SK-N-SH treated with all-trans-retinoic acid at 6 μM for 48 hours (cell line): ENCODE results near the gene NOTCH2.

Experiments used
- ATAC-seq: fragments of 200-7000 bp; cut with Tn5 transposase; 3 replicates; pipeline ENCODE4 v1.9.1; 2020; ENCODE audit warnings: mild to moderate bottlenecking, moderate library complexity
- ARNTL ChIP-seq: fragments of 450-650 bp; formaldehyde crosslinking; IDR thresholded peaks from 2 replicates; pipeline ENCODE4 v1.5.0; 2020; ENCODE audit warnings: low read depth, mild to moderate bottlenecking, moderate library complexity, borderline replicate concordance
- BACH2 ChIP-seq: fragments of 250-450 bp; sonication (Bioruptor Pico); IDR thresholded peaks from 2 replicates; pipeline ENCODE4 v1.9.0; 2021; ENCODE audit warnings: mild to moderate bottlenecking, borderline replicate concordance
- CSDC2 ChIP-seq: fragments of 250-450 bp; sonication (Bioruptor Pico); IDR thresholded peaks from 2 replicates; pipeline ENCODE4 v1.5.0; 2020; ENCODE audit warnings: mild to moderate bottlenecking, moderate library complexity
- ESRRG ChIP-seq: fragments of 250-450 bp; sonication (Bioruptor Pico); IDR thresholded peaks from 2 replicates; pipeline ENCODE4 v1.6.1; 2021; ENCODE audit warnings: mild to moderate bottlenecking
- GLIS3 ChIP-seq: fragments of 250-450 bp; sonication (Bioruptor Pico); IDR thresholded peaks from 2 replicates; pipeline ENCODE4 v1.5.0; 2020; ENCODE audit warnings: mild to moderate bottlenecking, moderate library complexity
- ISL1 ChIP-seq: fragments of 250-450 bp; sonication (Bioruptor Pico); IDR thresholded peaks from 2 replicates; pipeline ENCODE4 v2.1.2; 2022; ENCODE audit warnings: mild to moderate bottlenecking, moderate library complexity
- OSR1 ChIP-seq: fragments of 250-450 bp; sonication (Bioruptor Pico); IDR thresholded peaks from 2 replicates; pipeline ENCODE4 v1.8.0; 2022; ENCODE audit warnings: moderate library complexity, mild to moderate bottlenecking, inconsistent platforms
- PPARA ChIP-seq: fragments of 250-450 bp; sonication (Bioruptor Pico); IDR thresholded peaks from 2 replicates; pipeline ENCODE4 v1.5.0; 2020; ENCODE audit warnings: mild to moderate bottlenecking, borderline replicate concordance
- RARB ChIP-seq: fragments of 250-450 bp; sonication (Bioruptor Pico); IDR thresholded peaks from 2 replicates; pipeline ENCODE4 v1.8.0; 2021; ENCODE audit warnings: mild to moderate bottlenecking, moderate library complexity
- SNAI2 ChIP-seq: fragments of 250-450 bp; sonication (Bioruptor Pico); IDR thresholded peaks from 2 replicates; pipeline ENCODE4 v1.5.0; 2020; ENCODE audit warnings: mild to moderate bottlenecking, moderate library complexity
- TCF4 ChIP-seq: fragments of 250-450 bp; sonication (Bioruptor Pico); IDR thresholded peaks from 2 replicates; pipeline ENCODE4 v1.8.0; 2021; ENCODE audit warnings: mild to moderate bottlenecking, moderate library complexity, borderline replicate concordance
- TOX ChIP-seq: fragments of 250-450 bp; sonication (Bioruptor Pico); IDR thresholded peaks from 2 replicates; pipeline ENCODE4 v1.8.0; 2021; ENCODE audit warnings: mild to moderate bottlenecking, moderate library complexity, borderline replicate concordance
- ZC3H10 ChIP-seq: fragments of 250-450 bp; sonication (Bioruptor Pico); IDR thresholded peaks from 2 replicates; pipeline ENCODE4 v1.5.1; 2021; ENCODE audit warnings: mild to moderate bottlenecking, moderate library complexity
- ZFP3 ChIP-seq: fragments of 250-450 bp; sonication (Bioruptor Pico); IDR thresholded peaks from 2 replicates; pipeline ENCODE4 v1.5.0; 2020; ENCODE audit warnings: mild to moderate bottlenecking, moderate library complexity
- ZFP30 ChIP-seq: fragments of 450-650 bp; formaldehyde crosslinking; IDR thresholded peaks from 2 replicates; pipeline ENCODE4 v1.5.0; 2022; ENCODE audit warnings: mild to moderate bottlenecking, moderate library complexity
- ZNF565 ChIP-seq: fragments of 450-650 bp; formaldehyde crosslinking; conservative IDR thresholded peaks from 2 replicates; pipeline ENCODE4 v1.5.0; 2020; ENCODE audit warnings: low read depth, mild to moderate bottlenecking, moderate library complexity
- ZNF70 ChIP-seq: fragments of 450-650 bp; formaldehyde crosslinking; IDR thresholded peaks from 2 replicates; pipeline ENCODE4 v1.5.0; 2020; ENCODE audit warnings: mild to moderate bottlenecking, moderate library complexity
- ZNF8 ChIP-seq: fragments of 450-650 bp; formaldehyde crosslinking; IDR thresholded peaks from 2 replicates; pipeline ENCODE4 v1.5.0; 2020; ENCODE audit warnings: mild to moderate bottlenecking, moderate library complexity
- TF ChIP-seq, protein P1 (sequence below): fragments of 250-450 bp; sonication (Bioruptor Pico); IDR thresholded peaks from 2 replicates; pipeline ENCODE4 v1.5.1; 2021; ENCODE audit warnings: mild to moderate bottlenecking, moderate library complexity
- TF ChIP-seq, protein P2 (sequence below): fragments of 250-450 bp; sonication (Bioruptor Pico); IDR thresholded peaks from 2 replicates; pipeline ENCODE4 v1.8.0; 2020; ENCODE audit warnings: mild to moderate bottlenecking, moderate library complexity, borderline replicate concordance
- TF ChIP-seq, protein P3 (sequence below): fragments of 250-450 bp; sonication (Bioruptor Pico); IDR thresholded peaks from 2 replicates; pipeline ENCODE4 v1.8.0; 2021; ENCODE audit warnings: low read depth, mild to moderate bottlenecking, moderate library complexity, borderline replicate concordance
- TF ChIP-seq, protein P4 (sequence below): fragments of 250-450 bp; sonication (Bioruptor Pico); IDR thresholded peaks from 2 replicates; pipeline ENCODE4 v1.5.0; 2020; ENCODE audit warnings: mild to moderate bottlenecking, moderate library complexity
- TF ChIP-seq, protein P5 (sequence below): fragments of 250-450 bp; sonication (Bioruptor Pico); IDR thresholded peaks from 2 replicates; pipeline ENCODE4 v1.5.1; 2020; ENCODE audit warnings: low read depth, mild to moderate bottlenecking, moderate library complexity

Gene NOTCH2

DNA sequence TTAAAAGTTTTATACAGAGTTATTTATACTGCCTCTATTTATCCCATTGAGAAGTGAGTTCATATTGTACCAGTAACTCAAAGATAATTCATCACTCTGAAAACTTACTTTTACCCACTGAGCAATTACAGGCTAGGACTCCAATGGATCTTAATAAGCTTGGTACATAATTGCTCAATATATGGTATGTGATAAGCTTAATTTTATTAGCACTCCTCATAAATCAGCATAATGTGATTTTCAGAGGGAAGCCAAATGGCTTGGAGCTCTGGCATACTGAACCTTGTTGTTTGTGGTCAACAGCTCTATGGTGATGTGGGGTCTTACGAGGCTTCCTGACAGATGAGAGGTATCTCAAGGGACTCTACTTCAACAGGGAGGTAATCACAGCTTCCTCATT lies 199.5 kb downstream of the NOTCH2 start:
- ATAC-seq: no peak

DNA sequence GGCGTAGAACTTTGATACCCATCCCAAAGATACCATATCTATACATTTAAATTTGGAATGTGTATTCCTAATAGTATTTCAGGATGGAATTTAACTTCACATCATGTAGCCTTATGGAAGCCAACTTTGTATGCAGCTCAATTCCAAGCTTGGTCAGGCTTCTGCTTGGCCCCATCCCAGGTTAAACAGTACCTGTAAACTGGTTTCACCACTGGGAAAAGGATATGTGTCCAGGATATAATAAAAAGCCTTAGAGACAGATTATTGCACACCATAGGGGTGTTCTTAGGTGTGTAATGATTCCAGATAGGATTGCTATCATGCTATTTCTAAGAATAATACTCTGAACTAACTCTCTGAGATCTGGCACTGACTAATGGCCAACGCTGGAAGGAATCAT lies 201.3 kb downstream of the NOTCH2 start:
- no peak for ATAC-seq
- TF ChIP-seq ZC3H10 (CRISPR knock-in tag): no peak
- no peak for TF ChIP-seq ZNF70 (CRISPR knock-in tag)
- TF ChIP-seq ZNF565: no peak
- TF ChIP-seq ZFP30 (CRISPR knock-in tag): no peak
- TF ChIP-seq ISL1 (CRISPR knock-in tag): no peak
- TF ChIP-seq TCF4 (CRISPR knock-in tag): no peak
- no peak for TF ChIP-seq ESRRG (CRISPR knock-in tag)
- TF ChIP-seq ZNF8: no peak
- TF ChIP-seq BACH2: no peak
- no peak for TF ChIP-seq RARB (CRISPR knock-in tag)
- TF ChIP-seq OSR1 (CRISPR knock-in tag): no peak
- TF ChIP-seq ZFP3 (CRISPR knock-in tag): no peak
- TF ChIP-seq, protein P1, sequence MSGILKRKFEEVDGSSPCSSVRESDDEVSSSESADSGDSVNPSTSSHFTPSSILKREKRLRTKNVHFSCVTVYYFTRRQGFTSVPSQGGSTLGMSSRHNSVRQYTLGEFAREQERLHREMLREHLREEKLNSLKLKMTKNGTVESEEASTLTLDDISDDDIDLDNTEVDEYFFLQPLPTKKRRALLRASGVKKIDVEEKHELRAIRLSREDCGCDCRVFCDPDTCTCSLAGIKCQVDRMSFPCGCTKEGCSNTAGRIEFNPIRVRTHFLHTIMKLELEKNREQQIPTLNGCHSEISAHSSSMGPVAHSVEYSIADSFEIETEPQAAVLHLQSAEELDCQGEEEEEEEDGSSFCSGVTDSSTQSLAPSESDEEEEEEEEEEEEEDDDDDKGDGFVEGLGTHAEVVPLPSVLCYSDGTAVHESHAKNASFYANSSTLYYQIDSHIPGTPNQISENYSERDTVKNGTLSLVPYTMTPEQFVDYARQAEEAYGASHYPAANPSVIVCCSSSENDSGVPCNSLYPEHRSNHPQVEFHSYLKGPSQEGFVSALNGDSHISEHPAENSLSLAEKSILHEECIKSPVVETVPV (CRISPR knock-in tag): no peak
- no peak for TF ChIP-seq CSDC2
- no peak for TF ChIP-seq ARNTL (CRISPR knock-in tag)
- TF ChIP-seq PPARA (CRISPR knock-in tag): no peak

More for the DNA sequence above, 199.5 kb downstream of the NOTCH2 start:
- TF ChIP-seq TCF4 (CRISPR knock-in tag) (peak; percentile 91), ZFP3 (CRISPR knock-in tag) (no peak), ZNF70 (CRISPR knock-in tag) (no peak), ZC3H10 (CRISPR knock-in tag) (0 out of 2 replicates have a peak, but pooled peaks have one; percentile 59), ZNF8 (peak; percentile 56; the same call in 1 of the 2 replicates), PPARA (CRISPR knock-in tag) (no peak), ESRRG (CRISPR knock-in tag) (peak; percentile 59; the same call in 1 of the 2 replicates), ARNTL (CRISPR knock-in tag) (no peak), ZNF565 (no peak), GLIS3 (no peak; the same call in 1 of the 2 replicates), BACH2 (no peak), TOX (CRISPR knock-in tag) (no peak), SNAI2 (peak; percentile 60), OSR1 (CRISPR knock-in tag) (no peak), CSDC2 (no peak), ZFP30 (CRISPR knock-in tag) (no peak), RARB (CRISPR knock-in tag) (no peak), ISL1 (CRISPR knock-in tag) (peak; percentile 96)
- TF ChIP-seq, protein P2, sequence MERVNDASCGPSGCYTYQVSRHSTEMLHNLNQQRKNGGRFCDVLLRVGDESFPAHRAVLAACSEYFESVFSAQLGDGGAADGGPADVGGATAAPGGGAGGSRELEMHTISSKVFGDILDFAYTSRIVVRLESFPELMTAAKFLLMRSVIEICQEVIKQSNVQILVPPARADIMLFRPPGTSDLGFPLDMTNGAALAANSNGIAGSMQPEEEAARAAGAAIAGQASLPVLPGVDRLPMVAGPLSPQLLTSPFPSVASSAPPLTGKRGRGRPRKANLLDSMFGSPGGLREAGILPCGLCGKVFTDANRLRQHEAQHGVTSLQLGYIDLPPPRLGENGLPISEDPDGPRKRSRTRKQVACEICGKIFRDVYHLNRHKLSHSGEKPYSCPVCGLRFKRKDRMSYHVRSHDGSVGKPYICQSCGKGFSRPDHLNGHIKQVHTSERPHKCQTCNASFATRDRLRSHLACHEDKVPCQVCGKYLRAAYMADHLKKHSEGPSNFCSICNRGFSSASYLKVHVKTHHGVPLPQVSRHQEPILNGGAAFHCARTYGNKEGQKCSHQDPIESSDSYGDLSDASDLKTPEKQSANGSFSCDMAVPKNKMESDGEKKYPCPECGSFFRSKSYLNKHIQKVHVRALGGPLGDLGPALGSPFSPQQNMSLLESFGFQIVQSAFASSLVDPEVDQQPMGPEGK (CRISPR knock-in tag): peak; percentile 86
- TF ChIP-seq, protein P3, sequence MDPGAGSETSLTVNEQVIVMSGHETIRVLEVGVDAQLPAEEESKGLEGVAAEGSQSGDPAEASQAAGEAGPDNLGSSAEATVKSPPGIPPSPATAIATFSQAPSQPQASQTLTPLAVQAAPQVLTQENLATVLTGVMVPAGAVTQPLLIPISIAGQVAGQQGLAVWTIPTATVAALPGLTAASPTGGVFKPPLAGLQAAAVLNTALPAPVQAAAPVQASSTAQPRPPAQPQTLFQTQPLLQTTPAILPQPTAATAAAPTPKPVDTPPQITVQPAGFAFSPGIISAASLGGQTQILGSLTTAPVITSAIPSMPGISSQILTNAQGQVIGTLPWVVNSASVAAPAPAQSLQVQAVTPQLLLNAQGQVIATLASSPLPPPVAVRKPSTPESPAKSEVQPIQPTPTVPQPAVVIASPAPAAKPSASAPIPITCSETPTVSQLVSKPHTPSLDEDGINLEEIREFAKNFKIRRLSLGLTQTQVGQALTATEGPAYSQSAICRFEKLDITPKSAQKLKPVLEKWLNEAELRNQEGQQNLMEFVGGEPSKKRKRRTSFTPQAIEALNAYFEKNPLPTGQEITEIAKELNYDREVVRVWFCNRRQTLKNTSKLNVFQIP (CRISPR knock-in tag): no peak
- TF ChIP-seq, protein P4, sequence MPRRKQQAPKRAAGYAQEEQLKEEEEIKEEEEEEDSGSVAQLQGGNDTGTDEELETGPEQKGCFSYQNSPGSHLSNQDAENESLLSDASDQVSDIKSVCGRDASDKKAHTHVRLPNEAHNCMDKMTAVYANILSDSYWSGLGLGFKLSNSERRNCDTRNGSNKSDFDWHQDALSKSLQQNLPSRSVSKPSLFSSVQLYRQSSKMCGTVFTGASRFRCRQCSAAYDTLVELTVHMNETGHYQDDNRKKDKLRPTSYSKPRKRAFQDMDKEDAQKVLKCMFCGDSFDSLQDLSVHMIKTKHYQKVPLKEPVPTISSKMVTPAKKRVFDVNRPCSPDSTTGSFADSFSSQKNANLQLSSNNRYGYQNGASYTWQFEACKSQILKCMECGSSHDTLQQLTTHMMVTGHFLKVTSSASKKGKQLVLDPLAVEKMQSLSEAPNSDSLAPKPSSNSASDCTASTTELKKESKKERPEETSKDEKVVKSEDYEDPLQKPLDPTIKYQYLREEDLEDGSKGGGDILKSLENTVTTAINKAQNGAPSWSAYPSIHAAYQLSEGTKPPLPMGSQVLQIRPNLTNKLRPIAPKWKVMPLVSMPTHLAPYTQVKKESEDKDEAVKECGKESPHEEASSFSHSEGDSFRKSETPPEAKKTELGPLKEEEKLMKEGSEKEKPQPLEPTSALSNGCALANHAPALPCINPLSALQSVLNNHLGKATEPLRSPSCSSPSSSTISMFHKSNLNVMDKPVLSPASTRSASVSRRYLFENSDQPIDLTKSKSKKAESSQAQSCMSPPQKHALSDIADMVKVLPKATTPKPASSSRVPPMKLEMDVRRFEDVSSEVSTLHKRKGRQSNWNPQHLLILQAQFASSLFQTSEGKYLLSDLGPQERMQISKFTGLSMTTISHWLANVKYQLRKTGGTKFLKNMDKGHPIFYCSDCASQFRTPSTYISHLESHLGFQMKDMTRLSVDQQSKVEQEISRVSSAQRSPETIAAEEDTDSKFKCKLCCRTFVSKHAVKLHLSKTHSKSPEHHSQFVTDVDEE (CRISPR knock-in tag): peak; percentile 94
- TF ChIP-seq, protein P5, sequence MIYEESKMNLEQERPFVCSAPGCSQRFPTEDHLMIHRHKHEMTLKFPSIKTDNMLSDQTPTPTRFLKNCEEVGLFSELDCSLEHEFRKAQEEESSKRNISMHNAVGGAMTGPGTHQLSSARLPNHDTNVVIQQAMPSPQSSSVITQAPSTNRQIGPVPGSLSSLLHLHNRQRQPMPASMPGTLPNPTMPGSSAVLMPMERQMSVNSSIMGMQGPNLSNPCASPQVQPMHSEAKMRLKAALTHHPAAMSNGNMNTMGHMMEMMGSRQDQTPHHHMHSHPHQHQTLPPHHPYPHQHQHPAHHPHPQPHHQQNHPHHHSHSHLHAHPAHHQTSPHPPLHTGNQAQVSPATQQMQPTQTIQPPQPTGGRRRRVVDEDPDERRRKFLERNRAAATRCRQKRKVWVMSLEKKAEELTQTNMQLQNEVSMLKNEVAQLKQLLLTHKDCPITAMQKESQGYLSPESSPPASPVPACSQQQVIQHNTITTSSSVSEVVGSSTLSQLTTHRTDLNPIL (CRISPR knock-in tag): peak; percentile 71; the same call in 1 of the 2 replicates
- TF ChIP-seq, protein P1 (CRISPR knock-in tag): peak; percentile 94
